ENCODE measurements around the gene CALHM5.

DNA sequence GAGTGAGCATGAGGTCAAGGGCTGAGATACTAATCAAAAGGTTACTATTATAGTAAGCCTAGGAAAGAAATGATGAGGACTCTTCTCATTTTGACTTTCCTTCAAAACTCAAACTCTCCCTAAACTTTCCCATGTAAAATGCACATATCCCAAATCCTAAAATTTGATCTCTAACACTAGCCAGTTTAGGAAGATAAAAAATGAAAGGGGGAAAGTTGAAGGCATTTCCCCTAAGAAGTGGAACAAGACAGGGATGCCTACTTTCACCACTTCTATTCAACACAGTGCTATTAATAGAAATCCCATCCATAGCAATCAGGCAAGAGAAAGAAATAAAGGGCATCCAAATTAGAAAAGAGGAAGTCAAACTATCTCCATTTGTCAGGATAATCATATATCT, 2.9 kb upstream of the CALHM5 start:
- no peak for TF ChIP-seq POLR2A (IDR thresholded peaks at IDR 0.05)
- TF ChIP-seq, protein P1, sequence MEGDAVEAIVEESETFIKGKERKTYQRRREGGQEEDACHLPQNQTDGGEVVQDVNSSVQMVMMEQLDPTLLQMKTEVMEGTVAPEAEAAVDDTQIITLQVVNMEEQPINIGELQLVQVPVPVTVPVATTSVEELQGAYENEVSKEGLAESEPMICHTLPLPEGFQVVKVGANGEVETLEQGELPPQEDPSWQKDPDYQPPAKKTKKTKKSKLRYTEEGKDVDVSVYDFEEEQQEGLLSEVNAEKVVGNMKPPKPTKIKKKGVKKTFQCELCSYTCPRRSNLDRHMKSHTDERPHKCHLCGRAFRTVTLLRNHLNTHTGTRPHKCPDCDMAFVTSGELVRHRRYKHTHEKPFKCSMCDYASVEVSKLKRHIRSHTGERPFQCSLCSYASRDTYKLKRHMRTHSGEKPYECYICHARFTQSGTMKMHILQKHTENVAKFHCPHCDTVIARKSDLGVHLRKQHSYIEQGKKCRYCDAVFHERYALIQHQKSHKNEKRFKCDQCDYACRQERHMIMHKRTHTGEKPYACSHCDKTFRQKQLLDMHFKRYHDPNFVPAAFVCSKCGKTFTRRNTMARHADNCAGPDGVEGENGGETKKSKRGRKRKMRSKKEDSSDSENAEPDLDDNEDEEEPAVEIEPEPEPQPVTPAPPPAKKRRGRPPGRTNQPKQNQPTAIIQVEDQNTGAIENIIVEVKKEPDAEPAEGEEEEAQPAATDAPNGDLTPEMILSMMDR (IDR thresholded peaks at IDR 0.05): no peak
